NCI-H460 (cell line): ENCODE data around the gene FRZB. TPM values are rescaled to one million over a fixed set of nuclear protein-coding genes. Genes with fewer than 3 reads are reported as not detected.
"Not testable (repeated sequence)": the region's sequence is repeated elsewhere in the genome, so short reads cannot be mapped to it uniquely, and the experiment has no call there.

Experiments used
- DNase-seq: peaks from one replicate; pipeline ENCODE4 v3.0.0-alpha.2; 2016; ENCODE audit warnings: low read depth; ENCODE audit errors: extremely low read depth
- polyA plus RNA-seq: library from polyadenylated mRNA; depleted of rRNA; stranded (reverse); fragments of >200 nt; gene quantifications from 2 replicates; pipeline ENCODE4 v1.2.3, GENCODE V29; 2014; cell fraction: nucleus; rRNA removed
- total RNA-seq: library from RNA; depleted of rRNA; stranded (reverse); fragments of >200 nt; shearing (Covaris generic); gene quantifications from 2 replicates; pipeline ENCODE4 v1.2.3, GENCODE V29; 2014; rRNA removed

FRZB gene
- not detected in 2 replicates for total RNA-seq
- polyA plus RNA-seq, result 0.32 TPM in 1 of 2 replicates, not detected in the other

GRCh38 chr2:182866461-182867406 is at the start of gene FRZB:
Gene FRZB, minus strand, starts transcription at chr2:182866637. Its CDS starts 85 bp downstream, at chr2:182866552.
- DNase-seq, result no peak

GRCh38 chr2:182915369-182916326 is 49.2 kb upstream of the FRZB start:
- no peak for DNase-seq

- DNase-seq, result no peak
Measured at GRCh38 chr2:182914852-182915251, 48.4 kb upstream of the FRZB start.

GRCh38 chr2:182913064-182913463 is 46.6 kb upstream of the FRZB start:
- DNase-seq, result no peak

GRCh38 chr2:182912518-182912915 is 46.1 kb upstream of the FRZB start:
- no peak for DNase-seq

- DNase-seq, result no peak
Measured at GRCh38 chr2:182911813-182912517, 45.5 kb upstream of the FRZB start.

GRCh38 chr2:182910965-182911364 is 44.5 kb upstream of the FRZB start:
- DNase-seq, result no peak

GRCh38 chr2:182907081-182907830 is 40.8 kb upstream of the FRZB start:
- no peak for DNase-seq

- no peak for DNase-seq
Measured at GRCh38 chr2:182906454-182906853, 40.0 kb upstream of the FRZB start.

- no peak for DNase-seq
Measured at GRCh38 chr2:182904844-182905243, 38.4 kb upstream of the FRZB start.

GRCh38 chr2:182903566-182903965 is 37.1 kb upstream of the FRZB start:
- no peak for DNase-seq

- no peak for DNase-seq
Measured at GRCh38 chr2:182901748-182902147, 35.3 kb upstream of the FRZB start.

- DNase-seq, result no peak
Measured at GRCh38 chr2:182898718-182899117, 32.3 kb upstream of the FRZB start.

GRCh38 chr2:182897137-182897536 is 30.7 kb upstream of the FRZB start:
- DNase-seq, result no peak

- DNase-seq, result no peak
Measured at GRCh38 chr2:182895798-182896197, 29.4 kb upstream of the FRZB start.

GRCh38 chr2:182895169-182895568 is 28.7 kb upstream of the FRZB start:
- DNase-seq, result no peak

- no peak for DNase-seq
Measured at GRCh38 chr2:182894174-182894573, 27.7 kb upstream of the FRZB start.

GRCh38 chr2:182893666-182894065 is 27.2 kb upstream of the FRZB start:
- DNase-seq, result no peak

- DNase-seq, result not testable (repeated sequence)
Measured at GRCh38 chr2:182893035-182893434, 26.6 kb upstream of the FRZB start.

GRCh38 chr2:182891611-182892010 is 25.2 kb upstream of the FRZB start:
- DNase-seq, result no peak
